CD4-positive, alpha-beta T cell treated with Interferon gamma for 1 hour (primary cell): ENCODE data around the gene KDM4B.
"Not testable (repeated sequence)": the region's sequence is repeated elsewhere in the genome, so short reads cannot be mapped to it uniquely, and the experiment has no call there.

Experiments used
- DNase-seq: peaks from one replicate; pipeline ENCODE4 v3.0.0-alpha.2; 2020

KDM4B gene

DNA sequence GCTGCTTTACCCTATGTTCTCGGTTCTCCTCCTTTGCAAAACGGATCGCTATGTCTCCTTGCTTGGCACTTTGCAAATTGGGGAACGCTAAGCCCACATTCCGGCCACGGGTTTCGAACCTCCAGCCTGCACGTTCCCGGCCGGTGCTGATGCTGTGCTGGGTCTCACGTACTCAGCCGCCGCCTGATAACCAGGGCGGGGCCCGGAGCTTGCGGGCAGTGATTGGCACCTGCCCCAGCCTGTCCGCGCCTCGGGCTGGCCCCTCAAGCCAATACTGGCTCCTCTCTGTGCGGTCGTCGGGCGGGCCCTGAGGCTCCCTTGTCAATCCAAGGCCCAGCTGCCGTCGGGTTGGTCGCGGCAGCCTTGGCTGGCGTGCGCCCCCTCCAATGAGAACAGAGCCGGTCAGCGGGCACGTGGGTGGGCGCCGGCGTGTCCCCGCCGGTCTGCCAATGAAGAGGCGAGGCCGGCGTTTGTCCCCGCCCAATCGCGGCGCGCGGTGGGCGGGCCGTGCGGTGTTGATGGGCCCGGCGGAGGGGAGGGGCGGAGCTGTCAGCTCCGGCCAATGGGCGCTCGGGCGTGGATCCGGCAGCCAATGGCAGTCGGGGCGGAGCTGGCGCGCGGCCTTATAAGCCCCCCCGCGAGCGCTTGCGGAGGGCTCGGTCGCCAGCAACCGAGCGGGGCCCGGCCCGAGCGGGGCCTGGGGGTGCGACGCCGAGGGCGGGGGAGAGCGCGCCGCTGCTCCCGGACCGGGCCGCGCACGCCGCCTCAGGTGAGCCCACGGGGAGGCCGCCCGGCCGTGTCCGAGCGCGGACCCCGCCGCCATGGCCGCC is at the start of gene KDM4B:
Gene KDM4B (plus strand): TSS at position 652 of the 830 bp plus-strand sequence. CDS start 63,778 bp downstream, outside the sequence.
- peak; percentile 100 for DNase-seq

DNA sequence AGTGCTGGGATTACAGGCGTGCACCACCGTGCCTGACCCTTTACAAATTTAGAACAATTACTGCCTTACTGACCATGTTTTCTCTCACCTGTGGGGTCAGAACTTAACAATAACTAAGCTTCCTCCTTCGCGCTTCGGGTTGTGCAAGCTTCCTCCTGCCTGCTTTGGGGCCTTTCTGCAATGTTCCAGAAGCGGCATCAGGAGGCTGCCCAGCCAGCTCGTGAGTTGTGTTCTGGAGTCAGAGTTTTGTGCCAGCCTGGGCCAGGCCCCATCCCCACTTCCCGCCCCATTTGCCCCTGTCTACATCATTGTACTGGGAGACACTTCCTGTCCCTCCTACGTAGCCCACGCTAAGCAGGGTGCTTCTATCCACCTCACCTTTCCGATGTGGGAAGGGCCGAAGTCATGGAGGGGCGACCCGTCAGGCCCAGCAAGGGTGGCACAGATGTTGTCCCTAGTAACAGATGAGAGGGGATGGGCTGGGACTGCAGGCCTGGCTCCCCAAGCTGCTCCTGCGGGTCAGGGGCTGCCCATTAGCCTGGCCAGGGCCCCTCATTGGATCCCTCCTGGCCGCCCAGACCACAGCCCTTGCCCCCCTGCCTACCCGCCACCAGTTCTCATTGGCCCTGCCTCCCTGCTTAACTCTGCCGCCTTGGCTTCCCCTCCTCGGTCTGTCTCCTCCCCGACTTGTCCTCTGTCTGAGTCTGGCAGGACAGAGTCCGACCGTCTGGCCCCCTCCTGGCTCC is 46.2 kb upstream of the KDM4B start:
- DNase-seq: no peak

DNA sequence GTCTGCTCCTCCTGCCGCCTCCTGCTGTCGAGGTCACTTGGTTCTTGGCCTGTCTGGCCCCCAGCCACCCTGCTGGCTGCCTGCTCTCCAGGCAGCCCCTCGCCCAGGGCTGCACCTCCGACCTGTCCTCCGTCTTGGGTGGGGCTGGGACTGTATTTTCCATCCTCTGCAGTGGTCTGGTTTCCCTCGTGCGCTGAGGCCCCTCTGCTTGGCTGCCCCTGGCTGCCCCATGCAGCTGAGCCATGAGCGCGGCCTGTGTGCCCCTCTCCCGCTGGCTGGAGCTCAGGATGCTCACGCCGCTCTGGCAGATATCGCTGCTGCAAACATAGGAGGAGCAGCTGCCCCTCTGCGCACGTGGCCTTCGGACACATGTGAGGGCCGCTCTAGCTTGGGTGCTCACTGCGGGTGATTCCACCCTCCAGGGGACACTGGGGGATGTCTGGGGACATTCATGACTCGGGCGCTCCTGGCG is 45.6 kb upstream of the KDM4B start:
- no peak for DNase-seq

DNA sequence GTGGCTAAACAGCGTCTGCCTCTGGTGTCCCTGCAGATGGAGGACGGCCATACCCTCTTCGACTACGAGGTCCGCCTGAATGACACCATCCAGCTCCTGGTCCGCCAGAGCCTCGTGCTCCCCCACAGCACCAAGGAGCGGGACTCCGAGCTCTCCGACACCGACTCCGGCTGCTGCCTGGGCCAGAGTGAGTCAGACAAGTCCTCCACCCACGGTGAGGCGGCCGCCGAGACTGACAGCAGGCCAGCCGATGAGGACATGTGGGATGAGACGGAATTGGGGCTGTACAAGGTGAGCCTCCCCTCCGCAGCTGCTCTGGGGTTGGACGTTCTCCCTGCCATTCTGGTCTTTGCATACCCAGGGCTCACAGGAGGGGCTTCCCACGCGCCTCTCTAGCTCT is 39.7 kb upstream of the KDM4B start:
- no peak for DNase-seq

DNA sequence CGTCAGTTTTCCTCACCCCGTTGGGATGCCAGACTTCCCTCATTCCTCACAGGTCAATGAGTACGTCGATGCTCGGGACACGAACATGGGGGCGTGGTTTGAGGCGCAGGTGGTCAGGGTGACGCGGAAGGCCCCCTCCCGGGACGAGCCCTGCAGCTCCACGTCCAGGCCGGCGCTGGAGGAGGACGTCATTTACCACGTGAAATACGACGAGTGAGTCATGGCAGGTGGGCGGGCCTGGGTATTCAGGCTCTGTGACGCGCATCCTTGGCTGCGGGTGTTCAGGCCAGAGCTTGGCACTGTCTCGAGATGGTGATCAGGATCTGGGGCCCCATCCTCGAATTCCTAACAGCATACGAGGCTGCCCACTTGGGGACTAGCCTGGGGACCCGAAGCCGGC is 38.2 kb upstream of the KDM4B start:
- DNase-seq: no peak

DNA sequence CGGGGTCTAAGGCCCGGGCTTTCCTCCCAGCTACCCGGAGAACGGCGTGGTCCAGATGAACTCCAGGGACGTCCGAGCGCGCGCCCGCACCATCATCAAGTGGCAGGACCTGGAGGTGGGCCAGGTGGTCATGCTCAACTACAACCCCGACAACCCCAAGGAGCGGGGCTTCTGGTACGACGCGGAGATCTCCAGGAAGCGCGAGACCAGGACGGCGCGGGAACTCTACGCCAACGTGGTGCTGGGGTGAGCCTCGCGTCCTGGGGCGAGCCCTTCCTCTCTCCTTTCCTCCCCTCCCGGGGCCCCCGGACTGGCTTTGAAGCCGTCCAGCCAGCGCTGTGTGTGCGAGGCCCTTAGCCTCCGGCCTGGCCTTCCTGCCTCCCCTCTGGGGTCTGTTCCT is 36.2 kb upstream of the KDM4B start:
- no peak for DNase-seq

DNA sequence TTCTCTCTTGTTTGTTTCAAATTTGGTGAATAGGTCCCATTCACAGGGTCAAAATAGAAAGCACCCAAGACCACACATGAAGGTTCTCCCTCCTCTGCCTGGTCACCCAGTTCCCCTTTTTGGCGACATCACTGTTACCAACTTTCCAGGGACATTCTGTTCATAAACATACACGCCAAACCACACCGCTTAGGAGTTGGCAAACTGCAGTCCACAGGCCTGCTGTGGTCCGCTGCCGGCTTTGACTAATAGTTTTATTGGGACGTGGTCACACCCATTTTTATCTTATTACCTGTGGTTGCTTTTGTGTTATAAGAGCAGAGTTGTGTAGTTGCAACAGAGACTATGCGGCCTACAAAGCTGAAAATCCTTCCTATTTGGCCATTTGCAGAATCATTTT is 35.4 kb upstream of the KDM4B start:
- DNase-seq: no peak

DNA sequence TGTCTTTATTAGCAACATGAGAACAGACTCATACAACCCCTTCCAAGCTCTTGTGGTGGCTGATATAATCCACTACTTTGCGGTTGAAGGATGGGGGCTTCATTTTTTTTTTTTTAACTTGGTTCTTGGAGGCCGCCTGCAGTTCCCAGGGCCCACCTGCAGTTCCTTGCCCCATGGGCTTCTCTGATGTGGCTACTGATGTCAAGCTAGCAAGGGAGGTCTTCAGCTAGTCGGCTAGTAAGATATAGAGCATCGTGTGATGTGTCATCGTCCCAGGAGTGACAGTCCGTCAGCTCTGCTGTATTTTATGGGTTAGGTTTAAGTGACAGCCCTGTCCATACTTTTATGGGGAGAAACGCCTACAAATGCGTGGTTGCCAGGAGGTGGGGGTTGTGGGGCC is 33.5 kb upstream of the KDM4B start:
- DNase-seq: no peak

DNA sequence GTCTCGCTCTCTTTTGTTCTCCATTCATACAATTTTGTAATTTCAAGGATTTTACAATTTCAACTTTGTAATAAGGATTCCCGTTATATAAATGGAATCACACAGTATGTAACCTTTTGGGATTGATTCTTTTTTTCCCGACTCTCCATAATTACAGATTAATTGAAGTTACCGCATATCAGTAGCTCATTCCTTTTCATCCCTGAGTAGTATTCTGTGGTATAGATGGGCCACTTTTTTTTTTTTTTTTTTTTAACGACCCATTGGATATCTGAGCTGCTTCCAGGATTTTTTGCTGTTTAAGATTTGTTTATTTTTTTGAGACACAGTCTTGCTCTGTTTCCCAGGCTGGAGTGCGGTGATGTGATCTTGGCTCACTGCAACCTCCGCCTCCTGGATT is 31.9 kb upstream of the KDM4B start:
- DNase-seq: no peak

DNA sequence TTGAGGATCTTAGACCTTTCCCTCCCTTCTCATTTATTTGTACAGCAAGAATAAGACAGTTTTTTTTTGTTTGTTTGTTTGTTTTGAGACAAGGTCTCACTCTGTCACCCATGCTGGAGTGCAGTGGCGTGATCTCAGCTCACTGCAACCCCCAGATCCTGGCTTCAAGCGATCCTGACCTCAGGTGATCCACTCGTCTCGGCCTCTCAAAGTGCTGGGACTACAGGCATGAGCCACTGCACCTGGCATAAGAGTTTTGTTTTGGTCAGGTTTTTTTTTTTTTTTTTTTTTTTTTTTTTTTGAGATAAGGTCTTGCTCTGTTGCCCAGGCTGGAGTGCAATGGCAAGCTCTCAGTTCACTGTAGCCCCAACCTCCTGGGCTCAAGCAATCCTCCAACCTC is 30.5 kb upstream of the KDM4B start:
- DNase-seq: not testable (repeated sequence)

DNA sequence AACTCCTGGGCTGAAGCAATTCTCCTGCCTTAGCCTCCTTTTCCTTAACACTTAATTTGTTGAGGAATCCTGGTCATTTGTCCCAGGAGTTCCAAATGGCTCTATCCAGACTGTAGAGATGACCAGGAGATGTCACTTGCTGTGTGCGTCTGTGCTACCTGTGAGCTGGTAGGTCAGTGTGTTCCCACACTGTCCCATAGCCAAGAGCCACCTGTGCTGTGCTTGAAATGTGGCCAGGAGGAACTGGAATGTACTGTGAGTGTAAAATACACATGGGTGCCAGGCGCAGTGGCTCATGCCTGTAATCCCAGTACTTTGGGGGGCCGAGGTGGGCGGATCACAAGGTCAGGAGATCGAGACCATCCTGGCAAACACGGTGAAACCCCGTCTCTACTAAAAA is 29.4 kb upstream of the KDM4B start:
- DNase-seq: no peak

DNA sequence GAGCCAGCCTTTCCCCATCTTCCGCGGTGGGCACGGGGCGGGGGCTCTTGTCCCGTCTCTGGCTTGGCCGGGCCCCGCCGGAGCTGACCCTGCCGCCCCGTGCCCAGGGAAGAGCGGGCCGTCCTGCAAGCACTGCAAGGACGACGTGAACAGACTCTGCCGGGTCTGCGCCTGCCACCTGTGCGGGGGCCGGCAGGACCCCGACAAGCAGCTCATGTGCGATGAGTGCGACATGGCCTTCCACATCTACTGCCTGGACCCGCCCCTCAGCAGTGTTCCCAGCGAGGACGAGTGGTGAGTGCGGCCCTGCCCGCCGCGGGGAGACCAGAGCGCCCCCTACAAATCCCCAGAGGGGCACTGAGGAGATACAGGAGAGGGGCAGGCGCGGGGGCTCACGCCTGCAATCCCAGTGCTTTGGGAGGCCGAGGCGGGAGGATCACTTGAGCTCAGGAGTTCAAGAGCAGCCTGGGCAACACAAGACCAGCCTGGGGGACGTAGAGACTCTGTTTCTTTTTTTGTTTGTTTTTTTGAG is 27.2 kb upstream of the KDM4B start:
- DNase-seq: not testable (repeated sequence)

DNA sequence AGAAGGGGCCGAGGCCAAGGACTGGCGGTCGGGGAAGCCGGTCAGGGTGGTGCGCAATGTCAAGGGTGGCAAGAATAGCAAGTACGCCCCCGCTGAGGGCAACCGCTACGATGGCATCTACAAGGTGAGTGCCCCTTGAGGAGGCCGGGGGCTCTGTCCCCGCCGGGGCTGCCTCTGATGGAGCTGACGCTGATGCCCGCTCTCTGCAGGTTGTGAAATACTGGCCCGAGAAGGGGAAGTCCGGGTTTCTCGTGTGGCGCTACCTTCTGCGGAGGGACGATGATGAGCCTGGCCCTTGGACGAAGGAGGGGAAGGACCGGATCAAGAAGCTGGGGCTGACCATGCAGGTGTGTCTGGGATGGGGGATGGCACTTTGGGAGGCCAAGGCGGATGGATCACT is 18.3 kb upstream of the KDM4B start:
- DNase-seq: not testable (repeated sequence)

DNA sequence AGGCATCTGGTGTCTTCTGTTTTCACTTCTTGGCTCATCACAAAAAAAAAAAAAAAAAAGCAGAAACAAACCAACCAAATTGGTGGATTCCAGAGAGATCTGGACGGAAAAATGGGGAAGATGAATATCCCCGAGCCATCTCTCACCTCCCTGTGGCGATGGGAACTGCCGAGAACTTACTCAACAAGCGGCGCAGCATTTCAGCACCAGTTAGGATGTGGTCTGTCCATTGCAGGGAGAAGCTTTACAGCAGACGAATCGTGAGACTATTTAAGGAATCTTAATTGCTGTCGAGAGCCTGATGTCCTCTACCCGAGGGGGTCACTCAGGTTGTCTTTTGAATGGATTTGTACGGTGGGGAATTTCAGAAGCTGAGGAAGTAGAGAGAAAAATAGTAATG is 17.3 kb upstream of the KDM4B start:
- no peak for DNase-seq

DNA sequence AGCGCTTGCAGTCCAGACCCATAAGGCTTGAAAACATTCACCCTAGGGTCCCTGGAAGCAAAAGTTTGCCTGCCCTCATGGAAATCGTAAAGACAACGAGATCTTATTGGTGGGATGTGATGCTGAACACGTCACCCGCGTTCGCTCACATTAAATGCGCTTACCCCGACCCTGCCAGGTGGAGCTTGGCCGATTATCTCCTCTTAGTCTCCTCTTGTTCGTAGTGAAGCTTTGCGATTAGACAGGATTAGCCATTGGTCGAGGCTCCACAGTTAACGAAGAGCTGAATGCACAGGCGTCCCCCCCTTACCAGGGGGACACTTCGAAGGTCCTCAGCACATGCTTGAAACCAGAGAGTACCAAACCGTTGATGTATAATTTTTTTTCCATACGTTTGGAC is 16.0 kb upstream of the KDM4B start:
- no peak for DNase-seq

DNA sequence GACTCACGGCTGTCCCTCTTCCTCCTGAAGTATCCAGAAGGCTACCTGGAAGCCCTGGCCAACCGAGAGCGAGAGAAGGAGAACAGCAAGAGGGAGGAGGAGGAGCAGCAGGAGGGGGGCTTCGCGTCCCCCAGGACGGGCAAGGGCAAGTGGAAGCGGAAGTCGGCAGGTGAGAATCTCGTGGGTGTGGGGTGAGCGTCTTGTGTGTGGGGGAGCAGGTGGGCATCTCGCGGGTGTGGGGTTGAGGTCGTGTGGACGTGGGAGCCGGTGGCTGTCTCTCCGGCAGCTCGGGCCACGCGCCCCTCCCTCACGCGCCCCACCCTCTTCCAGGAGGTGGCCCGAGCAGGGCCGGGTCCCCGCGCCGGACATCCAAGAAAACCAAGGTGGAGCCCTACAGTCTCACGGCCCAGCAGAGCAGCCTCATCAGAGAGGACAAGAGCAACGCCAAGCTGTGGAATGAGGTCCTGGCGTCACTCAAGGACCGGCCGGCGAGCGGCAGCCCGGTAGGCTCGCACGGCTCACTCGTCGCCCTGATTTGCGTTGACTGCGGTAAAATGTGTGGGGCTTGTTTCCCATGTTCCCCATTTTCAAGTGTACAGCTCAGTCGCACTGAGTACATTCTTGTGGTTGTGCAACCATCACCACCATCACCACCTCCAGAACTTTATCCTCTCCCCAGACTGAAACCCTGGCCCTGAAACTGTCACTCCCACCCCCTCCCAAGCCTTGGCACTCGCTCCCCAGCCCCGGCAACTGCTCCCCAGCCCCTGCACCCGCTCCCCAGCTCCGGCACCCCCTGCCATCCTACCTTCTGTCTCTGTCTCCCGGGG is 14.4 kb upstream of the KDM4B start:
- not testable (repeated sequence) for DNase-seq

DNA sequence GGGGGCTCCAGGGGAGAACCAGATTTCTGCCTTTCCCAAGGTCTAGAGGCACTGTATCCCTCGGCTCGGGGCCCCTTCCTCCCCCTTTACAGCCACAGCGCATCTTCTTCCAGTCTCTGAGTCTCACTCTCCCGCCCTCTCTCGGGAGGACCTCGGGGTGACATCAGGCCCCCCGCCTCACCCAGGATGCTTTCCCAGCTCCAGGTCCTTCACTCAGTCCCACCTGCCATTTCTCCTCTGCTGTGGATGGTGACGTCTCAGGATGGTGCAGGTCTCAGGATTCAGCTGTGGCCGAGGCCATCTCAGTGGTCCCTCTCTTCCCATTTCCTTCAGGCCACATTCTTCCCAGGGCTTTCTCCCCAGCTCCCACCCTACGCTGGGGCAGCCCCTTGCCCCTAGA is 13.6 kb upstream of the KDM4B start:
- DNase-seq: no peak

DNA sequence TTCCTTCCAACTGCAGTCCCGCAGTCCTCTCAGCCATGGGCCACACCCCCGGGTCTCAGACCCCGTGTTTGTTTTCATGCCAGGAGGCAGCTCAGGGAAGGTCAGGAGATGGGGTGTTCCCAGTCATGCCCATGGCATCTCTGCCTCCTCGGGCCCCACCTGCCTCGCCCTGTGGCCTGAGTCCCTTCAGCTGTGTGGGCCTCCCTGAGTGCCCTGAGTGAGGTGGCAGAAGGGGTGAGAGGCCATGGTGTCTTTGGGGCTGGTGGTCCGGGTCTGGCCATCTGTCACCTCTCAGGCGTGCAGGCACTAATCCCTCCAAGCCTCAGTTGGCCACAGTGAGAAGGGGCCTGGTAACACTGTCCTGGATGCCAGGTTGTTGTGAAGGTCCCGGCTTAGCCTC is 10.9 kb upstream of the KDM4B start:
- DNase-seq: no peak

DNA sequence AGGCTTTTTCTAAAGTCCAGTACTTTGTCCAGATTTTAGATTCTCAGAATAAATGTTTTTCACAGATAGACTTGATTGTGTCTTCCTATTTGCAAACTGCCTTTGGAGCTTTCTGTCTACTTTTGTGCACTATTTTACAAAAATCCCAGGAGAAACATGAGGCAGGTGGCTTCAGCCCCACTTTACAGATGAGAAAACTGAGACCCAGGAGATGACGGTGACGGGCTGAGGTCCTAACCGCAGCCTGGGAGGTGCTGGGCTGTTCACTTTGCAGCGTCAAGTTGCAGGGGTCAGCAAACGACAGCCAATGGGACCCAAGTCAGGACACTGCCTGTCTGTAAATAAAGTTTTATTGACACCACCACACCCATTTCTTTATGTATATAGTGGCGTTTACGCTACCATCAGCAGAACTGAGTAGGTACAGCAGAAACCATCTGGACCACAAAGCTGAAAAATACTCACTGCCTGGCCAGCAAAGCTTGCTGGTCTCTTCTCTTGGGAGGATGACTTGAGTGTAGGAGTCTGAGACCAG is 6.8 kb upstream of the KDM4B start:
- DNase-seq: no peak

DNA sequence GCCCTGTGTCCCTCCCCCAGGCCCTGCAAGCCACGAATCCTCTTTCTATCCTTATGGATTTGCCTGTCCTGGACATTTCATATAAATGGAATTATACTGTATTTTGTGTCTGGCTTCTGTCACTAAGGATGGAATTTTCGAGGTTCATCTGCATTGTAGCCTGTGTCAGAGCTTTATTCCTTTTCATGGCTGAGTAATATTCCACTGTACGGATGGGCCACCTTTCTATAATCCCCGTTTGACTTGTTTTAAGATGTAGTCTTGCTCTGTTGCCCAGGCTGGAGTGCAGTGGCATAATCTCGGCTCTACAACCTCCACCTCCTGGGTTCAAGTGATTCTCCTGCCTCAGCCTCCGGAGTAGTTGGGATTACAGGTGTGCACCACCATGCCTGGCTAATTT is 3.9 kb upstream of the KDM4B start:
- no peak for DNase-seq

DNA sequence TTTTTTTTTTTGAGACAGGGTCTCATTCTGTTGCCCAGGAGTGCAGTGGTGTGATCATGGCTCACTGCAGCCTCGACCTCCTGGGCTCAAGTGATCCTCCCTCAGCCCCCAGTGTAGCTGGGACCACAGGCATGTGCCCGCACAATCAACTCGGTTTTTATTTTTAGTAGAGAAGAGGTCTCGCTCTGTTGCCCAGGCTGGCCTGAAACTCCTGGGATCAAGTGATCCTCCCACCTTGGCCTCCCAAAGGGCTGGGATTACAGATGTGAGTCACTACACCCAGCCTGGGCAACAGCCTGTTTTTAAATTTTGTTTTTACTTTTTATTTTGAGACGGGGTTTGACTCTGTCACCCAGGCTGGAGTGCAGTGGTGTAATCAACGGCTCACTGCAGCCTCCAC is 2.3 kb upstream of the KDM4B start:
- no peak for DNase-seq

DNA sequence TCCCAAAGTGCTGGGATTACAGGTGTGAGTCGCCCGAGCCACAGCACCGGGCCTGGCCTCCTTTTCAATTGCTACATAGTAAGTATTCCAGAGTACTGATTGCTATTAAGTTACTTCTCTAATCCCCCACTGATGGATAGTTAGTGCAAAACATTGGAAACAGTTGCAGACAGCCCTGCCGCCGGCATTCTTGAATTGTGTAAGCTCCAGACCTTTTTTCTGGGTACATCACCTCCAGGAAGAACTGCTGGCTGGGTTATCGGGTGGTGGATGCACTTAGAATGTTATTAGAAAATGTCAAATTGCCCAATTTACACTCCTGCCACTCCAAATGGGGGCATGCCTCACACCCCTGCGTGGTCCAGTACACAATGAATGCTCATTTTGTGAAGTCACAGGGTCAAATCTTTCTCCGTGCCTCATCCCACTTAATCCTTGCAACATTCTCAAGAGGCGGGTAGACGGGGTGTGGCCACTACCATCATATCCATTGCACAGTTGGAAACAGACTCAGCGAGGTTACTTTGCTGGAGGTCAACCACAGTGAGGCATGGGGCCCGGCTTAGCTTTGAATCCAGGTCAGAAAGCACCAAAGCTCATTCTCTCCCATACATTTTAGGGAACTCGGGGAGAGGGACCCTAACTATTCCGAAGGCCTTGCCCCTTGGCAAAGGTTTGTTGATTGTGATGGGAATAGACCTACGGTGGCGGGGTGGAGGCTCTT is 1.0 kb upstream of the KDM4B start:
- DNase-seq: no peak
